Calu3 (cell line): ENCODE measurements around the gene DDX43. TPM values are rescaled to one million over a fixed set of nuclear protein-coding genes. Genes with fewer than 3 reads are reported as not detected.
A peak's percentile ranks its signal among the peaks of the same experiment; 100 is the strongest.
"Not testable (repeated sequence)": the region's sequence is repeated elsewhere in the genome, so short reads cannot be mapped to it uniquely, and the experiment has no call there.

ENCODE experiments used
- BruUV-seq: library from RNA; stranded (reverse); fragments of 400-500 nt; replicated peaks from 2 replicates; lab custom pipeline; 2021; lab: Mats Ljungman, UMichigan
- CTCF ChIA-PET: fragments of 300-600 bp; sonication (Branson Sonifier 250); formaldehyde crosslinking; loops from one replicate; lab custom pipeline; 2022; ENCODE audit warnings: antibody characterized with exemption; lab: Charles Lee
- DNase-seq: peaks from one replicate; pipeline ENCODE4 v3.0.0; 2022
- H3K27ac Mint-ChIP-seq: one replicate; pipeline ENCODE4 v1.8.0; 2022; ENCODE audit warnings: mixed read lengths; ENCODE audit not compliant: unreplicated experiment
- H3K27me3 Mint-ChIP-seq: one replicate; pipeline ENCODE4 v1.8.0; 2022; ENCODE audit warnings: mixed read lengths; ENCODE audit not compliant: unreplicated experiment
- H3K36me3 Mint-ChIP-seq: one replicate; pipeline ENCODE4 v1.8.0; 2022; ENCODE audit warnings: mild to moderate bottlenecking, moderate library complexity, mixed read lengths; ENCODE audit not compliant: insufficient read depth, unreplicated experiment
- H3K4me1 Mint-ChIP-seq: one replicate; pipeline ENCODE4 v1.8.0; 2022; ENCODE audit warnings: mild to moderate bottlenecking, low read depth, mixed read lengths; ENCODE audit not compliant: unreplicated experiment
- H3K4me3 Mint-ChIP-seq: one replicate; pipeline ENCODE4 v1.8.0; 2022; ENCODE audit warnings: mild to moderate bottlenecking, low read depth, moderate library complexity, mixed read lengths; ENCODE audit not compliant: unreplicated experiment
- H3K9me3 Mint-ChIP-seq: one replicate; pipeline ENCODE4 v1.8.0; 2022; ENCODE audit warnings: low read depth, mixed read lengths; ENCODE audit not compliant: unreplicated experiment
- intact Hi-C: fragments of 100-400 bp; cut with micrococcal nuclease; formaldehyde crosslinking; loops from one replicate; pipeline ENCODE4 v1.10.0; 2022; ENCODE audit not compliant: unreplicated experiment
- total RNA-seq: library from RNA; stranded (reverse); gene quantifications from 2 replicates; pipeline ENCODE4 v1.2.3, GENCODE V29; 2022
- TF ChIP-seq, protein P1 (sequence below): fragments of 200-600 bp; IDR thresholded peaks from one replicate; pipeline ENCODE4 v1.8.0; 2022; ENCODE audit warnings: antibody characterized with exemption; ENCODE audit not compliant: unreplicated experiment

Gene DDX43
- total RNA-seq, 1 experiment from 2014 or later, result 13.4 TPM

DNA sequence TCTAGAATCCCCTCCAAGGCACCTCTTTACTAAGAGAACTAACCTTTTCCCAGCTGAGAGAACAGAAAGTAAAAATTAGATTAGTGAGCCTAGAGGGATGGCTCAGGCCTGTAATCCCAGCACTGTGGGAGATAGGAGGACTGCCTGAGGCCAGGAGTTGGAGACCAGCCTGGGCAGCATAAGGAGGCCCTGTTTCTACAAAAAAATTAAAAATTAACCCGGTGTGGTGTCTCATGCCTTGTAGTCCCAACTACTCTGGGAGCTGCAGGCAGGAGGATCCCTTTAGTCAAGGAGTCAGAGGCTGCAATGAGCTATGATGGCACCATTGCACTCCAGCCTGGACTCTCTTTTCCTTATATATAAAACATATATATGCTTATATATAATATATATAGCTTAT lies 19.4 kb upstream of the DDX43 start:
- no TSS peak for BruUV-seq
- TF ChIP-seq, protein P1, sequence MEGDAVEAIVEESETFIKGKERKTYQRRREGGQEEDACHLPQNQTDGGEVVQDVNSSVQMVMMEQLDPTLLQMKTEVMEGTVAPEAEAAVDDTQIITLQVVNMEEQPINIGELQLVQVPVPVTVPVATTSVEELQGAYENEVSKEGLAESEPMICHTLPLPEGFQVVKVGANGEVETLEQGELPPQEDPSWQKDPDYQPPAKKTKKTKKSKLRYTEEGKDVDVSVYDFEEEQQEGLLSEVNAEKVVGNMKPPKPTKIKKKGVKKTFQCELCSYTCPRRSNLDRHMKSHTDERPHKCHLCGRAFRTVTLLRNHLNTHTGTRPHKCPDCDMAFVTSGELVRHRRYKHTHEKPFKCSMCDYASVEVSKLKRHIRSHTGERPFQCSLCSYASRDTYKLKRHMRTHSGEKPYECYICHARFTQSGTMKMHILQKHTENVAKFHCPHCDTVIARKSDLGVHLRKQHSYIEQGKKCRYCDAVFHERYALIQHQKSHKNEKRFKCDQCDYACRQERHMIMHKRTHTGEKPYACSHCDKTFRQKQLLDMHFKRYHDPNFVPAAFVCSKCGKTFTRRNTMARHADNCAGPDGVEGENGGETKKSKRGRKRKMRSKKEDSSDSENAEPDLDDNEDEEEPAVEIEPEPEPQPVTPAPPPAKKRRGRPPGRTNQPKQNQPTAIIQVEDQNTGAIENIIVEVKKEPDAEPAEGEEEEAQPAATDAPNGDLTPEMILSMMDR, result no peak
- Mint-ChIP-seq H3K4me1 (no peaks in the 10 kb centered on the region), H3K36me3 (no peaks in the 10 kb centered on the region), H3K9me3 (no peaks in the 10 kb centered on the region), H3K27ac (no peak overlapping the region), H3K27me3 (no peaks in the 10 kb centered on the region), H3K4me3 (no peak overlapping the region)
- intact Hi-C loops, result no loop called here
- CTCF ChIA-PET, result no interaction called here
- no peak for DNase-seq

DNA sequence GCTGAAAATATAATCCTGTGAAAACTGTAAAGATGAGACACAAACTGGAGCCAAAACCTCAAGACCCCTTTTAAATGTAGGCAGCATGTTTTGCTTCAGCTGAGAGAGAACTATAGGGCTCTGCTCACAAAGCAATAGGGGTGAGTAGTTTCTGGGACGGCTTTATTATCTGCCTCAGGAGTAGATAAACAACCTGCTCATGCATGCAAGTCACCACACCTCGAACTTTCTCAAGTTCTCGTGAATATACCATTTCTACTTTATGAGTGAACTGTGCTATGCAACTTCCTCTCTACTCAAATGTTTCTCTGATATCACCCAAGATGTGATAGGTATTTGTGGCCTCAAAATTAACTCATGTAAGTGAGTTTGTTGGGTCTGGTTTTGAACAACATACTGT lies 17.4 kb upstream of the DDX43 start:
- intact Hi-C loops, result no loop called here
- DNase-seq, result no peak
- no peaks in the 10 kb centered on the region for H3K36me3 Mint-ChIP-seq
- CTCF ChIA-PET, result no interaction called here
- H3K27ac Mint-ChIP-seq, result no peak overlapping the region
- no peak overlapping the region for H3K4me3 Mint-ChIP-seq
- H3K27me3 Mint-ChIP-seq, result no peaks in the 10 kb centered on the region
- BruUV-seq, result no TSS peak
- H3K4me1 Mint-ChIP-seq, result no peaks in the 10 kb centered on the region
- no peaks in the 10 kb centered on the region for H3K9me3 Mint-ChIP-seq
- TF ChIP-seq, protein P1, result no peak

DNA sequence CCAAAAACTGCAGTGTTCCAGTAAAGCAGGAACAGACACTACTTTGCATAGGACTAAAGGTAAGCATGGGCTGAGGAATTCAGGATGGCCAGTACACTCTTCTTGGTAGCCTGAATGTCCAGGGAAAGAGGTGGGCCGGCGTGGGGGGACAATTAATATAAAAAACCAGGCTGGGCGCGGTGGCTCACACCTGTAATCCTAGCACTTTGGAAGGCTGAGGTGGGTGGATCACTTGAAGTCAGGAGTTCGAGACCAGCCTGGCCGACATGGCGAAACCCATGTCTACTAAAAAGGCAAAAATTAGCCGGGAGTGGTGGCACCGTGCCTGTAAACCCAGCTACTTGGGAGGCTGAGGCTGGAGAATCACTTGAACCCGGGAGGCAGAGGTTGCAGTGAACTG lies 13.1 kb upstream of the DDX43 start:
- H3K9me3 Mint-ChIP-seq, H3K27ac Mint-ChIP-seq, BruUV-seq, H3K27me3 Mint-ChIP-seq, H3K4me3 Mint-ChIP-seq, H3K4me1 Mint-ChIP-seq, intact Hi-C loops, H3K36me3 Mint-ChIP-seq, CTCF ChIA-PET, DNase-seq: not testable (repeated sequence)

DNA sequence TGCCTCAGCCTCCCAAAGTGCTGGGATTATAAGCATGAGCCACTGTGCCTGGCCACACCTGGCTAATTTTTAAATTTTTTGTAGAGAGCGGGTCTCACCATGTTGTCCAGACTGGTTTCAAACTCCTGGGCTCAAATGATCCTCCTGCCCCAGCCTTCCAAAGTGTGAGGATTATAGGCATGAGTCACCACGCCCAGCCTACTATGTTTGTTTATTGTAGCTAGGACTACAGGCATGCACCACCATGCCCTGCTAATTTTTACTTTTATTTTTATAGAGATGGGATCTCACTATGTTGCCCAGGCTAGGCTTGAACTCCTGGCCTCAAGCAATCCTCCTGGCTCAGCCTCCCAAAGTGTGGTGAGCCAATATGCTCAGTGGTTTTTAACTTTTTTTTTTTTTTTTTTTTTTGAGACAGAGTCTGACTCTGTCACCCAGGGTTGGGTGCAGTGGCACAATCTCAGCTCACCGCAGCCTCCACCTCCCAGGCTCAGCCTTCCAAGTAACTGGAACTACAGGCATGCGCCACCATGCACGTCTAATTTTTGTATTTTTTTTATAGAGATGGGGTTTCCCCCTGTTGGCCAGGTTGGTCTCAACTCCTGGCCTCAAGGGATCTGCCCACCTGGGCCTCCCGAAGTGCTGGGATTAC lies 12.0 kb upstream of the DDX43 start:
- no peaks in the 10 kb centered on the region for H3K4me1 Mint-ChIP-seq
- intact Hi-C loops, result no loop called here
- H3K9me3 Mint-ChIP-seq, result no peaks in the 10 kb centered on the region
- H3K4me3 Mint-ChIP-seq, result no peak overlapping the region
- H3K27me3 Mint-ChIP-seq, result no peaks in the 10 kb centered on the region
- DNase-seq, result peak; percentile 30
- no peak overlapping the region for H3K27ac Mint-ChIP-seq
- TF ChIP-seq, protein P1, result no peak
- CTCF ChIA-PET, result interaction anchor here (0.7 kb wide), 1 partner anchor 1978 kb away, joined by 5 read pairs; no protein-coding TSS in a partner anchor
- H3K36me3 Mint-ChIP-seq, result no peaks in the 10 kb centered on the region
- no TSS peak for BruUV-seq

DNA sequence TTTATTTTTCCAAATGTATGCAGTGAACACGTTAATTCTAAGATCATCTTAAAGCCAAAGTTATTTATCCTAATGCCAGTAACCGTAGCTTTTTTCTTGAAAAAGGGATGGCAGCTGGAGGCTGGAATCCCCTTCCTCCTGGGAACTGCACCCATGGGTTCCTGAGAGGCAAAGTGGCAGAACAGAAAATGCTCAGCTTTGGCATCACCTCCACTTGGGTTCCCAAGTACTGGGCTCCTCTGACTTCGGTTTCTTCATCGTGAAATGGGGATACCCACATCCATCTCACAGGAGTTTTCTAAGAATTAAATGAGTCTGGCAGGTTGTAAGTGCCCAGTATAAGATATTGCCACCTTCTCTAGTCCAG lies 6.2 kb upstream of the DDX43 start:
- H3K36me3 Mint-ChIP-seq, result peaks cover 15% of the 10 kb centered on the region
- no peaks in the 10 kb centered on the region for H3K27me3 Mint-ChIP-seq
- DNase-seq, result no peak
- no TSS peak for BruUV-seq
- H3K9me3 Mint-ChIP-seq, result no peaks in the 10 kb centered on the region
- intact Hi-C loops, result loop anchor here (1.0 kb wide), 1 partner anchor 102 kb away; no protein-coding TSS in a partner anchor
- CTCF ChIA-PET, result interaction anchor here (0.9 to 1.7 kb wide), 3 partner anchors 60 to 265 kb away, joined by 3 to 19 read pairs (median 3); partner anchors contain the start of gene SLC17A5
- peak overlapping the region; percentile 80 for H3K4me3 Mint-ChIP-seq
- peak overlapping the region; percentile 90 for H3K27ac Mint-ChIP-seq
- peaks cover 10% of the 10 kb centered on the region for H3K4me1 Mint-ChIP-seq
- TF ChIP-seq, protein P1, result no peak
